K562 (cell line): ENCODE results near the gene PRRC2C. TPM values are rescaled to one million over a fixed set of nuclear protein-coding genes. Genes with fewer than 3 reads are reported as not detected.
A peak's percentile ranks its signal among the peaks of the same experiment; 100 is the strongest.

Experiments
- ARID4B ChIP-seq: sonication (generic); formaldehyde crosslinking; IDR thresholded peaks from 2 replicates; pipeline ENCODE4 v1.8.0; 2022; ENCODE audit warnings: mild to moderate bottlenecking, missing genetic modification reagents
- BRD4 ChIP-seq: fragments of 200-600 bp; sonication (generic); IDR thresholded peaks from 2 replicates; pipeline ENCODE4 v1.6.1; 2017; ENCODE audit warnings: inconsistent platforms
- C11orf30 ChIP-seq: fragments of 450-650 bp; IDR thresholded peaks from 2 replicates; pipeline ENCODE4 v1.6.1; 2016; ENCODE audit warnings: low read depth, mild to moderate bottlenecking
- CBFB ChIP-seq: sonication (generic); formaldehyde crosslinking; IDR thresholded peaks from 2 replicates; pipeline ENCODE4 v1.4.0; 2020; ENCODE audit warnings: mild to moderate bottlenecking, missing genetic modification reagents
- ELF1 ChIP-seq: fragments of 200-800 bp; sonication (Bioruptor generic); IDR thresholded peaks from 2 replicates; pipeline ENCODE4 v1.6.1; 2016; ENCODE audit warnings: missing genetic modification characterization, missing compliant biosample characterization
- HDAC1 ChIP-seq, 2 experiments: fragments of 450-650 bp; IDR thresholded peaks; 2 replicates each; pipeline ENCODE4 v1.6.1; 2016 to 2017; ENCODE audit warnings: inconsistent platforms in 1 of 2, mild to moderate bottlenecking in 1 of 2, moderate library complexity in 1 of 2
- KAT7 ChIP-seq: sonication (generic); formaldehyde crosslinking; IDR thresholded peaks from 2 replicates; pipeline ENCODE4 v1.8.0; 2022; ENCODE audit warnings: missing genetic modification reagents, mild to moderate bottlenecking, borderline replicate concordance
- KLF1 ChIP-seq: fragments of 450-650 bp; IDR thresholded peaks from 2 replicates; pipeline ENCODE4 v1.6.1; 2016; ENCODE audit warnings: missing genetic modification characterization, missing compliant biosample characterization
- PRDM10 ChIP-seq: fragments of 450-650 bp; IDR thresholded peaks from 2 replicates; pipeline ENCODE4 v1.6.1; 2018; ENCODE audit not compliant: partially characterized antibody
- SRF ChIP-seq, 2 experiments: fragments of 250-450, 450-650 bp in 1 of 2; sonication (Bioruptor Pico) in 1 of 2; sonication (generic) in 1 of 2; formaldehyde crosslinking; IDR thresholded peaks; 2 replicates each; pipeline versions ENCODE4 v1.5.0 to v1.5.1; 2020 to 2022; ENCODE audit warnings: mild to moderate bottlenecking in 1 of 2, missing genetic modification reagents in 1 of 2
- ZNF717 ChIP-seq: fragments of 250-450 bp; sonication (Bioruptor Pico); IDR thresholded peaks from 2 replicates; pipeline ENCODE4 v1.5.0; 2021
- polyA plus RNA-seq, 8 experiments: library from polyadenylated mRNA; depleted of rRNA in 4 of 8; stranded (reverse) in 5 of 8; unstranded in 3 of 8; fragments of >200 nt; fragmentation: Nextera tagmentation in 2 of 8; fragmentation: Illumina TruSeq in 1 of 8; extraction: Ambion mirVana in 2 of 8; extraction: Trizol in 1 of 8; gene quantifications; 2 replicates each; pipeline versions ENCODE4 v1.2.1 to v1.2.3, GENCODE V29; 2011 to 2014; ENCODE audit warnings: inconsistent platforms in 1 of 8, missing spikeins in 1 of 8
- total RNA-seq, 7 experiments: library from RNA; depleted of rRNA in 6 of 7; stranded (reverse); fragments of >200 nt in 6 of 7; fragmentation: Illumina TruSeq in 2 of 7; extraction: Trizol in 2 of 7; gene quantifications; 2 replicates each; pipeline versions ENCODE4 v1.2.1 to v1.2.3, GENCODE V29; 2011 to 2021; ENCODE audit warnings: low replicate concordance in 1 of 7
- TF ChIP-seq, protein P1 (sequence below): fragments of 450-650 bp; formaldehyde crosslinking; conservative IDR thresholded peaks from 2 replicates; pipeline ENCODE4 v1.4.0; 2022; ENCODE audit warnings: mild to moderate bottlenecking, missing genetic modification characterization

The PRRC2C gene
- total and polyA plus RNA-seq, 9 of the 15 experiments (the other 6 are each of a cell fraction or from before 2014, with no cell fraction given): 61.9 to 237 (median 105) TPM

DNA sequence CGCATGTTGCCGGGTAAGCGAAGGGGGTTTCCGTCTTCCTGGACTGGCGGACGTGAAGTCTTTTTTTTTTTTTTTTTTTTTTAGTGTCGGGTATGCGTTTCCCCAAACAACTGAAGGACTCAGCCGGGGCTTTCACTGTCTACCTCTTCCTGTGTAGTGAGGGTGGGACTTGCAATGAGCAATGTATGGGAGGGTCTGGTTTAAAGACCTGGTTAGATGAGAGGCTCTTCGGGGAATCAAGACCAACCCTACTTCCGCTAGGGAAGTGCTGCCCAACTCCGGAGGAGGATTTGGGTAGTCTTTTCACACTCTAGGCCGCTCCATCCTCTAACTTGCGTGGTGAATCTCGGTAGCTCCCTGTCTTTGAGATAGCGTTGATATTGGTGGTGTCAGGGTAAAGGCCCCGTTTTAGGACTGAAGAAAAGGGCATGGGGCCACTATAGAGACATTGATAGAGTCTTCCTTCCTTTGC, 754 bp downstream of the PRRC2C start (continued):
- TF ChIP-seq HDAC1 (IDR thresholded peaks at IDR 0.05) (0 out of 4 replicates have a peak, but pooled peaks of 1 of the 2 experiments have one; percentile 7), ARID4B (CRISPR knock-in tag) (peak; percentile 8; the same call in 1 of the 2 replicates), KAT7 (CRISPR knock-in tag) (peak; percentile 5; the same call in 1 of the 2 replicates), ELF1 (tag) (peak; percentile 72), SRF (CRISPR knock-in tag; IDR thresholded peaks at IDR 0.05) (0 out of 4 replicates have a peak, but pooled peaks of 1 of the 2 experiments have one; percentile 39), CBFB (CRISPR knock-in tag) (no peak), KLF1 (no peak), BRD4 (peak; percentile 9; the same call in 1 of the 2 replicates), C11orf30 (no peak), ZNF717 (CRISPR knock-in tag) (no peak), PRDM10 (no peak)
- TF ChIP-seq, protein P1, sequence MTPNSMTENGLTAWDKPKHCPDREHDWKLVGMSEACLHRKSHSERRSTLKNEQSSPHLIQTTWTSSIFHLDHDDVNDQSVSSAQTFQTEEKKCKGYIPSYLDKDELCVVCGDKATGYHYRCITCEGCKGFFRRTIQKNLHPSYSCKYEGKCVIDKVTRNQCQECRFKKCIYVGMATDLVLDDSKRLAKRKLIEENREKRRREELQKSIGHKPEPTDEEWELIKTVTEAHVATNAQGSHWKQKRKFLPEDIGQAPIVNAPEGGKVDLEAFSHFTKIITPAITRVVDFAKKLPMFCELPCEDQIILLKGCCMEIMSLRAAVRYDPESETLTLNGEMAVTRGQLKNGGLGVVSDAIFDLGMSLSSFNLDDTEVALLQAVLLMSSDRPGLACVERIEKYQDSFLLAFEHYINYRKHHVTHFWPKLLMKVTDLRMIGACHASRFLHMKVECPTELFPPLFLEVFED: 0 out of 2 replicates have a peak, but pooled peaks have one; percentile 46
